ENCODE data around the gene ZFX. TPM values are rescaled to one million over a fixed set of nuclear protein-coding genes. Genes with fewer than 3 reads are reported as not detected.

ZFX gene
- total RNA-seq, 1 experiment from 2014 or later, result 66.8 TPM

DNA sequence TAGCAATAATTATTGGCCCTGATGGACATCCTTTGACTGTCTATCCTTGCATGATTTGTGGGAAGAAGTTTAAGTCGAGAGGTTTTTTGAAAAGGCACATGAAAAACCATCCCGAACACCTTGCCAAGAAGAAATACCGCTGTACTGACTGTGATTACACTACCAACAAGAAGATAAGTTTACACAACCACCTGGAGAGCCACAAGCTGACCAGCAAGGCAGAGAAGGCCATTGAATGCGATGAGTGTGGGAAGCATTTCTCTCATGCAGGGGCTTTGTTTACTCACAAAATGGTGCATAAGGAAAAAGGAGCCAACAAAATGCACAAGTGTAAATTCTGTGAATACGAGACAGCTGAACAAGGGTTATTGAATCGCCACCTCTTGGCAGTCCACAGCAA lies 60.7 kb downstream of the ZFX start:
- H3K79me1 ChIP-seq (ENCODE audit: insufficient read depth, low read depth, low read length, poor library complexity, severe bottlenecking), result no peaks in the 10 kb centered on the region
- H3K14ac ChIP-seq (ENCODE audit: insufficient read depth, low read length), result no peak overlapping the region
- no peak overlapping the region for H3K18ac ChIP-seq (ENCODE audit: insufficient read length, low read depth, low read length)
- H3K79me2 ChIP-seq (ENCODE audit: insufficient read depth, low read length), result no peaks in the 10 kb centered on the region
- no peak for DNase-seq
- no peaks in the 10 kb centered on the region for H3K23me2 ChIP-seq (ENCODE audit: insufficient read length, low read depth, low read length, poor library complexity, severe bottlenecking)
- H4K91ac ChIP-seq (ENCODE audit: insufficient read length, low read depth, low read length), result no peak overlapping the region
- Mint-ChIP-seq H3K27ac (peak overlapping the region in 1 of 3 experiments; percentile 2; a peak in 1 of 7 replicates), H3K36me3 (ENCODE audit: insufficient read depth in 1 of 3, low read depth in 3 of 3) (peaks cover 21 to 54% (median 43%) of the 10 kb centered on the region in 3 experiments; a peak in 6 of 7 replicates), H3K4me1 (peaks cover 9% of the 10 kb centered on the region in 2 experiments), H3K9me3 (no peaks in the 10 kb centered on the region), H3K27me3 (ENCODE audit: low read depth) (no peaks in the 10 kb centered on the region), H3K4me3 (no peak overlapping the region)
- no peak overlapping the region for H3K56ac ChIP-seq (ENCODE audit: insufficient read length, low read depth, low read length)
- TF ChIP-seq, protein P1, sequence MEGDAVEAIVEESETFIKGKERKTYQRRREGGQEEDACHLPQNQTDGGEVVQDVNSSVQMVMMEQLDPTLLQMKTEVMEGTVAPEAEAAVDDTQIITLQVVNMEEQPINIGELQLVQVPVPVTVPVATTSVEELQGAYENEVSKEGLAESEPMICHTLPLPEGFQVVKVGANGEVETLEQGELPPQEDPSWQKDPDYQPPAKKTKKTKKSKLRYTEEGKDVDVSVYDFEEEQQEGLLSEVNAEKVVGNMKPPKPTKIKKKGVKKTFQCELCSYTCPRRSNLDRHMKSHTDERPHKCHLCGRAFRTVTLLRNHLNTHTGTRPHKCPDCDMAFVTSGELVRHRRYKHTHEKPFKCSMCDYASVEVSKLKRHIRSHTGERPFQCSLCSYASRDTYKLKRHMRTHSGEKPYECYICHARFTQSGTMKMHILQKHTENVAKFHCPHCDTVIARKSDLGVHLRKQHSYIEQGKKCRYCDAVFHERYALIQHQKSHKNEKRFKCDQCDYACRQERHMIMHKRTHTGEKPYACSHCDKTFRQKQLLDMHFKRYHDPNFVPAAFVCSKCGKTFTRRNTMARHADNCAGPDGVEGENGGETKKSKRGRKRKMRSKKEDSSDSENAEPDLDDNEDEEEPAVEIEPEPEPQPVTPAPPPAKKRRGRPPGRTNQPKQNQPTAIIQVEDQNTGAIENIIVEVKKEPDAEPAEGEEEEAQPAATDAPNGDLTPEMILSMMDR (conservative IDR thresholded peaks at IDR 0.05), result no peak
- H3K4me2 ChIP-seq (ENCODE audit: insufficient read depth, insufficient read length, low read length), result no peak overlapping the region
- no peak overlapping the region for H4K8ac ChIP-seq (replicated peaks; ENCODE audit: insufficient read length, low read depth, low read length)
- no peaks in the 10 kb centered on the region for H3K27me3 ChIP-seq (ENCODE audit: insufficient read depth, low read length)
- no peak overlapping the region for H2BK20ac ChIP-seq (ENCODE audit: low read depth, low read length, poor library complexity, severe bottlenecking)
- no peaks in the 10 kb centered on the region for H3K9me3 ChIP-seq (ENCODE audit: control insufficient read depth, low read depth, low read length)
- no CpG with 5 or more reads among the region's 6 CpGs for WGBS (ENCODE audit: extremely low coverage, insufficient read length, low lambda C conversion rate)
- H2BK12ac ChIP-seq (ENCODE audit: insufficient read length, low read depth, low read length), result no peak overlapping the region
- H2BK120ac ChIP-seq (ENCODE audit: low read depth, low read length, poor library complexity, severe bottlenecking), result no peak overlapping the region
- H2BK5ac ChIP-seq (ENCODE audit: insufficient read length, low read length), result no peak overlapping the region
- H4K5ac ChIP-seq (ENCODE audit: insufficient read length, low read depth, low read length), result no peak overlapping the region
- H3K9ac ChIP-seq (ENCODE audit: extremely low read depth, insufficient read length, low read length), result no peak overlapping the region
- no peak overlapping the region for H2AK5ac ChIP-seq (ENCODE audit: insufficient read length, low read length)
- no peak overlapping the region for H2BK15ac ChIP-seq (ENCODE audit: low read depth, low read length)
- no peaks in the 10 kb centered on the region for H3K4me1 ChIP-seq (ENCODE audit: insufficient read depth, low read length)
- H2AFZ ChIP-seq (ENCODE audit: low read length), result no peak overlapping the region
- no peak overlapping the region for H3T11ph ChIP-seq (ENCODE audit: low read length)
- no peak overlapping the region for H3K4ac ChIP-seq (ENCODE audit: low read depth, low read length)
- no peak overlapping the region for H3K27ac ChIP-seq (ENCODE audit: insufficient read length, low read depth, low read length)
- H4K20me1 ChIP-seq (ENCODE audit: control insufficient read depth, insufficient read depth, insufficient read length), result no peaks in the 10 kb centered on the region
- no peak overlapping the region for H3K23ac ChIP-seq (ENCODE audit: insufficient read length, low read depth, low read length)
